A549 (cell line): ENCODE measurements around the gene CERS3. TPM values are rescaled to one million over a fixed set of nuclear protein-coding genes. Genes with fewer than 3 reads are reported as not detected.

Source experiments
- ATAC-seq, 2 experiments: fragments of 200-7000 bp in 1 of 2; fragments of >200 bp in 1 of 2; cut with Nextera tagmentation in 1 of 2; cut with Tn5 transposase in 1 of 2; 3 replicates each; pipeline versions ENCODE4 v1.8.0 to v1.9.1; 2018 to 2020; ENCODE audit warnings: mild to moderate bottlenecking in 1 of 2, moderate library complexity in 1 of 2
- CTCF ChIA-PET: fragments of 300-600 bp; sonication (Branson Sonifier 250); formaldehyde crosslinking; extraction: SDS; loops from one replicate; lab custom pipeline; 2021; ENCODE audit warnings: antibody characterized with exemption, inconsistent platforms; lab: Yijun Ruan, JAX
- POLR2A ChIA-PET: fragments of 350-600 bp; formaldehyde crosslinking; extraction: SDS; loops from one replicate; lab custom pipeline; 2021; ENCODE audit warnings: antibody characterized with exemption, inconsistent platforms; lab: Yijun Ruan, JAX
- DNase-seq, 2 experiments: peaks; one replicate each; pipeline versions ENCODE4 v3.0.0 to v3.0.0-alpha.2; 2011 to 2016; ENCODE audit warnings: low read depth in 1 of 2, low spot score in 1 of 2
- FAIRE-seq: peaks from 2 replicates; lab custom pipeline; 2011; peaks lifted over from hg19 to GRCh38; lab: Jason Lieb, UNC
- H3K27ac ChIP-seq, 2 experiments: fragments of >200 bp; sonication (Bioruptor Twin); formaldehyde crosslinking; 3 replicates each; pipeline ENCODE4 v1.5.1; 2016 to 2017
- H3K4me1 ChIP-seq: fragments of >200 bp; sonication (Bioruptor Twin); formaldehyde crosslinking; 3 replicates; pipeline ENCODE4 v1.6.1; 2016
- H3K4me2 ChIP-seq: fragments of >200 bp; sonication (Bioruptor Twin); formaldehyde crosslinking; 3 replicates; pipeline ENCODE4 v1.6.1; 2016
- H3K4me3 ChIP-seq: fragments of >200 bp; sonication (Bioruptor Twin); formaldehyde crosslinking; 3 replicates; pipeline ENCODE4 v1.5.1; 2016
- H3K9me3 ChIP-seq: fragments of >200 bp; sonication (Bioruptor Twin); formaldehyde crosslinking; 3 replicates; pipeline ENCODE4 v1.6.1; 2016
- BHLHE40 ChIP-seq: IDR thresholded peaks from 2 replicates; pipeline ENCODE4 v1.6.1; 2012; ENCODE audit warnings: low read depth, low read length, inconsistent platforms
- CTCF ChIP-seq: fragments of >200 bp; sonication (Bioruptor Twin); formaldehyde crosslinking; IDR thresholded peaks from 3 replicates; pipeline ENCODE4 v1.5.1; 2016
- EP300 ChIP-seq, 2 experiments: fragments of >200 bp; sonication (Bioruptor Twin); formaldehyde crosslinking; IDR thresholded peaks; 2 replicates in 1 of 2; 3 replicates in 1 of 2; pipeline ENCODE4 v1.6.1; 2016 to 2017
- FOSL2 ChIP-seq, 2 experiments: fragments of 450-650 bp in 1 of 2; fragments of >200 bp in 1 of 2; sonication (Bioruptor Twin) in 1 of 2; formaldehyde crosslinking; IDR thresholded peaks; 2 replicates each; pipeline versions ENCODE4 v1.5.0 to v1.6.1; 2016 to 2020; ENCODE audit warnings: mild to moderate bottlenecking in 1 of 2, moderate library complexity in 1 of 2
- HES2 ChIP-seq: fragments of >200 bp; sonication (Bioruptor Twin); formaldehyde crosslinking; IDR thresholded peaks from 2 replicates; pipeline ENCODE4 v1.6.1; 2016
- HEYL ChIP-seq: fragments of 250-450 bp; sonication (Bioruptor Pico); IDR thresholded peaks from 2 replicates; pipeline ENCODE4 v1.8.0; 2021; ENCODE audit warnings: mild to moderate bottlenecking, moderate library complexity
- HMGXB4 ChIP-seq: fragments of 250-450 bp; sonication (Bioruptor Pico); IDR thresholded peaks from 2 replicates; pipeline ENCODE4 v1.5.0; 2021; ENCODE audit warnings: mild to moderate bottlenecking, moderate library complexity, borderline replicate concordance
- HOXA7 ChIP-seq: fragments of 250-450 bp; sonication (Bioruptor Pico); IDR thresholded peaks from 2 replicates; pipeline ENCODE4 v1.5.0; 2020; ENCODE audit warnings: mild to moderate bottlenecking, moderate library complexity
- HOXB13 ChIP-seq: fragments of 250-450 bp; sonication (Bioruptor Pico); IDR thresholded peaks from 2 replicates; pipeline ENCODE4 v1.5.0; 2020; ENCODE audit warnings: low read depth, mild to moderate bottlenecking, moderate library complexity
- HOXB5 ChIP-seq: fragments of 250-450 bp; sonication (Bioruptor Pico); IDR thresholded peaks from 2 replicates; pipeline ENCODE4 v1.5.0; 2020; ENCODE audit warnings: mild to moderate bottlenecking, moderate library complexity
- JUNB ChIP-seq: fragments of >200 bp; sonication (Bioruptor Twin); formaldehyde crosslinking; IDR thresholded peaks from 2 replicates; pipeline ENCODE4 v1.6.1; 2016
- MYC ChIP-seq: IDR thresholded peaks from 2 replicates; pipeline ENCODE4 v1.6.1; 2012; ENCODE audit warnings: mild to moderate bottlenecking, inconsistent platforms, low read length, improper control_type of control experiment, borderline replicate concordance
- NFE2L2 ChIP-seq: fragments of 150-350 bp; conservative IDR thresholded peaks from 2 replicates; pipeline ENCODE4 v1.6.1; 2014; ENCODE audit warnings: low read length
- NR3C1 ChIP-seq: fragments of >200 bp; sonication (Bioruptor Twin); formaldehyde crosslinking; IDR thresholded peaks from 3 replicates; pipeline ENCODE4 v1.6.1; 2017
- PBX3 ChIP-seq: IDR thresholded peaks from 2 replicates; pipeline ENCODE4 v1.6.1; 2012
- PHF8 ChIP-seq: fragments of 200-600 bp; sonication (generic); IDR thresholded peaks from 2 replicates; pipeline ENCODE4 v1.6.1; 2016; ENCODE audit warnings: low read depth, mild to moderate bottlenecking, antibody characterized with exemption, moderate library complexity, borderline replicate concordance
- POLR2AphosphoS2 ChIP-seq: conservative IDR thresholded peaks from 2 replicates; pipeline ENCODE4 v1.6.1; 2012; ENCODE audit warnings: low read length, improper control_type of control experiment, inconsistent platforms
- RCOR1 ChIP-seq: fragments of 150-350 bp; IDR thresholded peaks from 2 replicates; pipeline ENCODE4 v1.6.1; 2014; ENCODE audit warnings: antibody characterized with exemption, low read length, low read depth
- REST ChIP-seq: fragments of 200-600 bp; sonication (generic); IDR thresholded peaks from 2 replicates; pipeline ENCODE4 v1.6.1; 2016; ENCODE audit warnings: antibody characterized with exemption, mild to moderate bottlenecking, moderate library complexity
- RNF2 ChIP-seq: fragments of 200-600 bp; sonication (generic); IDR thresholded peaks from 2 replicates; pipeline ENCODE4 v1.6.1; 2016; ENCODE audit warnings: low read depth, mild to moderate bottlenecking, antibody characterized with exemption, moderate library complexity, borderline replicate concordance
- SMC3 ChIP-seq: fragments of >200 bp; sonication (Bioruptor Twin); formaldehyde crosslinking; IDR thresholded peaks from 3 replicates; pipeline ENCODE4 v1.6.1; 2018; ENCODE audit warnings: inconsistent platforms
- TFCP2L1 ChIP-seq: fragments of 250-450 bp; sonication (Bioruptor Pico); IDR thresholded peaks from 2 replicates; pipeline ENCODE4 v1.5.0; 2021; ENCODE audit warnings: mild to moderate bottlenecking
- TP53 ChIP-seq: fragments of 250-450 bp; sonication (Bioruptor Pico); IDR thresholded peaks from 2 replicates; pipeline ENCODE4 v1.5.0; 2021; ENCODE audit warnings: mild to moderate bottlenecking, moderate library complexity
- ZC3H11A ChIP-seq: fragments of 450-650 bp; IDR thresholded peaks from 2 replicates; pipeline ENCODE4 v1.6.1; 2014; ENCODE audit warnings: antibody characterized with exemption, mild to moderate bottlenecking
- ZSCAN20 ChIP-seq: fragments of 250-450 bp; sonication (Bioruptor Pico); IDR thresholded peaks from 2 replicates; pipeline ENCODE4 v1.8.0; 2022; ENCODE audit warnings: mild to moderate bottlenecking, moderate library complexity
- WGBS: methylation state at CpG from one replicate; pipeline ENCODE4 v1.1.6; 2017; ENCODE audit errors: missing lambda C conversion rate; 5-methylcytosine and 5-hydroxymethylcytosine counted together
- polyA plus RNA-seq, 4 experiments: library from polyadenylated mRNA; depleted of rRNA in 3 of 4; stranded (reverse); fragments of >200 nt; fragmentation: RNase III in 1 of 4; extraction: RNeasy Plus Mini Kit Qiagen cat#74134 plus additional on column Dnase treatment in 1 of 4; gene quantifications; 2 replicates in 3 of 4; 3 replicates in 1 of 4; pipeline ENCODE4 v1.2.3, GENCODE V29; 2011 to 2017
- TF ChIP-seq, protein P1 (sequence below): fragments of 150-350 bp; IDR thresholded peaks from 2 replicates; pipeline ENCODE4 v1.6.1; 2014; ENCODE audit warnings: low read depth, mild to moderate bottlenecking, low read length

The CERS3 gene
- polyA plus RNA-seq, 2 of the 4 experiments (the other 2 are of a cell fraction): not detected

GRCh38 chr15:100558771-100559254 lies 30.1 kb upstream of the CERS3 start:
- Histone ChIP-seq H3K27ac (no peak overlapping the region), H3K4me1 (no peaks in the 10 kb centered on the region; the same call in 2 of the 3 replicates), H3K4me2 (no peak overlapping the region), H3K9me3 (no peaks in the 10 kb centered on the region), H3K4me3 (no peak overlapping the region)
- DNase-seq (no peak), FAIRE-seq (no peak), ATAC-seq (peak in 1 of 2 experiments; percentile 19; a peak in 1 of 6 replicates)
- TF ChIP-seq HOXB5 (CRISPR knock-in tag) (no peak), HOXA7 (CRISPR knock-in tag) (no peak), NFE2L2 (no peak), TP53 (no peak), MYC (no peak), ZC3H11A (no peak), PBX3 (no peak), PHF8 (no peak), TFCP2L1 (CRISPR knock-in tag) (no peak), RCOR1 (no peak), NR3C1 (no peak), BHLHE40 (no peak), REST (no peak), HES2 (no peak), FOSL2 (IDR thresholded peaks at IDR 0.05) (no peak), FOSL2 (CRISPR knock-in tag; IDR thresholded peaks at IDR 0.05) (no peak), HMGXB4 (CRISPR knock-in tag) (no peak)
- TF ChIP-seq, protein P1, sequence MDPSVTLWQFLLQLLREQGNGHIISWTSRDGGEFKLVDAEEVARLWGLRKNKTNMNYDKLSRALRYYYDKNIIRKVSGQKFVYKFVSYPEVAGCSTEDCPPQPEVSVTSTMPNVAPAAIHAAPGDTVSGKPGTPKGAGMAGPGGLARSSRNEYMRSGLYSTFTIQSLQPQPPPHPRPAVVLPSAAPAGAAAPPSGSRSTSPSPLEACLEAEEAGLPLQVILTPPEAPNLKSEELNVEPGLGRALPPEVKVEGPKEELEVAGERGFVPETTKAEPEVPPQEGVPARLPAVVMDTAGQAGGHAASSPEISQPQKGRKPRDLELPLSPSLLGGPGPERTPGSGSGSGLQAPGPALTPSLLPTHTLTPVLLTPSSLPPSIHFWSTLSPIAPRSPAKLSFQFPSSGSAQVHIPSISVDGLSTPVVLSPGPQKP: no peak
- WGBS: 91% methylated on average over 35 of the region's 50 CpGs
- ChIA-PET POLR2A (no interaction called here), CTCF (interaction anchor here (2.9 to 3.8 kb wide), 2 partner anchors 13 to 209 kb away, joined by 10 to 19 read pairs; no protein-coding TSS in a partner anchor)

DNA sequence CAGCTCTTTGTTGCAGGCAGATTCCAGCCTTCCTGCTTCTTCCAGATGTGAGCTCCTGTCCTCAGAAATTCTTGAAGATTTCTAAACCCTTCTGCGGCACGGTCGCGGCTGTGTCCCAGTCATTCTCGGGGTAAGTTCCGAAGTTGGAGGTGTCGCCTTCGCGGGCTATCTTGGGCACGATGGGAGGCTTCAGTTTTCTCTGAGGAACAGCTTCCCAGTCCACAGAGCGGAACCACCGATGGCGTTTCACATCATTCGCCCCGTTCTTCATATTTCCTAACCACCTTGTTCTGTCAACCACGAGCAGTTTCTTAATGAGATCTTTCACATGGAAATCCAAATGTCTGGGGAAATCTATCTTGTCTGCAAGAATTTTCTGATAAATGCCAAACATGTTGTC lies 24.7 kb upstream of the CERS3 start:
- H3K4me3 ChIP-seq: no peak overlapping the region
- H3K27ac ChIP-seq: no peak overlapping the region
- H3K4me2 ChIP-seq: no peak overlapping the region
- H3K9me3 ChIP-seq: no peaks in the 10 kb centered on the region
- ChIA-PET CTCF (no interaction called here), POLR2A (no interaction called here)
- no peak for DNase-seq
- ATAC-seq: no peak
- no peaks in the 10 kb centered on the region for H3K4me1 ChIP-seq
- FAIRE-seq: no peak
- TF ChIP-seq HOXB13 (CRISPR knock-in tag) (no peak), SMC3 (no peak), POLR2AphosphoS2 (no peak), ZSCAN20 (CRISPR knock-in tag) (no peak), BHLHE40 (no peak), JUNB (no peak), HEYL (CRISPR knock-in tag) (no peak), PHF8 (no peak), CTCF (no peak), EP300 (IDR thresholded peaks at IDR 0.05) (no peak), RNF2 (no peak)
- WGBS: 82% methylated on average over 16 of the region's 16 CpGs
